Stimulated activated memory B cell treated with anti-CD40 and anti-IgM and Interleukin-4, amounts not matched to agents 10 μg/mL and 1 μg/mL and 100 μg/mL, for 72 hours (primary cell): ENCODE data around the gene HOXA10.

Experiments used
- ATAC-seq: fragments of 150-1000 bp; cut with Tn5 transposase; 2 replicates; pipeline ENCODE4 v1.10.0; 2021
- H3K27ac Mint-ChIP-seq: one replicate; pipeline ENCODE4 v1.8.0; 2022; ENCODE audit warnings: mild to moderate bottlenecking, mixed read lengths
- H3K27me3 Mint-ChIP-seq: one replicate; pipeline ENCODE4 v1.8.0; 2022; ENCODE audit warnings: mixed read lengths
- H3K36me3 Mint-ChIP-seq: one replicate; pipeline ENCODE4 v1.8.0; 2022; ENCODE audit warnings: mixed read lengths
- H3K4me1 Mint-ChIP-seq: one replicate; pipeline ENCODE4 v1.8.0; 2022; ENCODE audit warnings: mixed read lengths
- H3K4me3 Mint-ChIP-seq: one replicate; pipeline ENCODE4 v1.8.0; 2022; ENCODE audit warnings: mild to moderate bottlenecking, moderate library complexity, mixed read lengths
- H3K9me3 Mint-ChIP-seq: one replicate; pipeline ENCODE4 v1.8.0; 2022; ENCODE audit warnings: mixed read lengths

HOXA10 gene

DNA sequence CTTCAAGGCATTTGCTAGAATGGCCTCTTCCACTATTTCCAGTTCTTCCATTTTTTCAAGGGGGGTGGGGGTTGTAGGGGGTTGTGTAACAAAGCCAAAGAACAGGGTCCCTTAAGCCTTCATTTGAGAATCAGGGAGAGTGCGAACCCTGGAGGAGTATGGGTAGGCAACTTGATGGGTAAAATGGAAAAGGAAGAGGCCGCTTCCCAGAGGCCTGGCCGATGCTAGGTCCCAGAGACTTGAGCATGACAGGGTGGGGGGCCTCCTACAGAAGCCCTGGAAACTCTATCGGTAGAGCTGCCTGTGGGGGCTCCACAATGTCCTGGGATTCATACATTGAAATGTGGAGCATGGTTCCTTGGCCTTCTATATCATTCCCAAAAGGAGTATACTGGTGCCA lies 34.9 kb upstream of the HOXA10 start:
- no peaks in the 10 kb centered on the region for H3K9me3 Mint-ChIP-seq
- H3K36me3 Mint-ChIP-seq = no peaks in the 10 kb centered on the region
- ATAC-seq = no peak
- no peak overlapping the region for H3K4me3 Mint-ChIP-seq
- H3K4me1 Mint-ChIP-seq = peaks cover 31% of the 10 kb centered on the region
- H3K27ac Mint-ChIP-seq = no peak overlapping the region
- H3K27me3 Mint-ChIP-seq = peaks cover 99% of the 10 kb centered on the region

DNA sequence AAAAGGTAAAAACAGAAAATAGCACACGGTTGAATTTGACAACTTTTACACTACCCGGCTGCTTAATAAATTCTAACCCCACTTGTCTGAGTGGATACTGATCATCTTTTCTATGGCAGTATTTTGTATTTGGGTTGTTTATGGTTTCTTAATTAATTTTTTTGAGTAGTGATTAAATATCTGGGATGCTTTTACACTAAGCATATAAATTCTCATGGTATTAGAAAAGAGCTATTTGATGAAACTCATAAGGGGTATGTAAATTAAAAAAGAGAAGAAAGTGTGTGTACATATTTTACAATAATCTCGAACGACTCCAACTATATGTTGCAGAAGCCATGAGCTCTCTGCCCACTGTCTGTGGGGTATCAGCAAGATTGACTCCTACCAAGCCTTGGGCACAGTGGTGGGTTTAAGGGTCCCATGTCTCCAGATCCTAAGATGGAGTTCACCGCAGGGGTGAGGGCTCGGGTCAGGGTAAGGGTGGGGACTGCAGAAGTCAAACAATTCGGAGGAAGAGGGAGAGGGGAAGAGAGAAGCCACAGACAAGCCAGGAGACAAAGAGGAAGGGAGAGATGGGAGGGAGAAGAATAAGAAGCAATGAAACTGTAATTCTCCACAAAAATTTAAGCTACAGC lies 33.3 kb upstream of the HOXA10 start:
- Mint-ChIP-seq H3K27ac (no peak overlapping the region), H3K27me3 (peaks cover 100% of the 10 kb centered on the region), H3K4me3 (no peak overlapping the region), H3K9me3 (no peaks in the 10 kb centered on the region), H3K4me1 (peaks cover 19% of the 10 kb centered on the region), H3K36me3 (no peaks in the 10 kb centered on the region)
- no peak for ATAC-seq

GRCh38 chr7:27205325-27206280 lies 31.5 kb upstream of the HOXA10 start:
- H3K36me3 Mint-ChIP-seq = no peaks in the 10 kb centered on the region
- ATAC-seq = no peak
- H3K4me1 Mint-ChIP-seq = peaks cover 32% of the 10 kb centered on the region
- no peak overlapping the region for H3K27ac Mint-ChIP-seq
- H3K9me3 Mint-ChIP-seq = no peaks in the 10 kb centered on the region
- H3K4me3 Mint-ChIP-seq = no peak overlapping the region
- peaks cover 100% of the 10 kb centered on the region for H3K27me3 Mint-ChIP-seq

GRCh38 chr7:27204851-27205322 lies 30.8 kb upstream of the HOXA10 start:
- peaks cover 32% of the 10 kb centered on the region for H3K4me1 Mint-ChIP-seq
- H3K27ac Mint-ChIP-seq = no peak overlapping the region
- no peak for ATAC-seq
- no peaks in the 10 kb centered on the region for H3K36me3 Mint-ChIP-seq
- H3K4me3 Mint-ChIP-seq = no peak overlapping the region
- H3K27me3 Mint-ChIP-seq = peaks cover 100% of the 10 kb centered on the region
- no peaks in the 10 kb centered on the region for H3K9me3 Mint-ChIP-seq

GRCh38 chr7:27203964-27204594 lies 30.0 kb upstream of the HOXA10 start:
- Mint-ChIP-seq H3K4me3 (no peak overlapping the region), H3K4me1 (peaks cover 35% of the 10 kb centered on the region), H3K27me3 (peaks cover 99% of the 10 kb centered on the region), H3K9me3 (no peaks in the 10 kb centered on the region), H3K27ac (no peak overlapping the region), H3K36me3 (no peaks in the 10 kb centered on the region)
- no peak for ATAC-seq

DNA sequence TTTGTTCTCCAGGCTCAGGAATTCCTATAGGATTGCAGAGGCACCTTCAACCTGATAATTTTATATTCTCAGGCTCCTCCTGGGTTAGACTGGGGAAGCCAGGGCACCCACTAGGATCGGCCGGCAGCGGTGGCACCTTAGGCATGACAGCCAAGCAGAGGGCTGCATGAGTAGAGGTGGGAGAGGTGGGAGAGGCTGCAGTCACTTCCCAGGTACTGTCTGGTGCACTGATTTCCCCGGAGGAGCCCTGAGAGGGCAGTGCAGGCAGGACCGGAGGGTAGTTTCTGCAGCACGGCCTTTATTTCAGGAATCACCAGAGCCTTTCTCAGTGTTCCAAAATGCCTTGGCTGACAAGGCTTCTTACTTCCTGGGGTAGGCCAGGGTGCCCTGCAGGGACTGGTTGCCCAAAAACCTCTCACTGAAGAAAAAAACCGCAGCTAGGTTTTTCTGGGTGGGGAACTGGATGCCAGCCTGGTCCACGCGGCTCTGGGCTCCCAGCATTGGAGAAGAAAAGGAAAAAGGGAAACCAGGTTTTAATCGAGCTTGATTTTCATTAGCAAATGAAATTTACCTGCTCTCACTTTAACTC lies 29.3 kb upstream of the HOXA10 start:
- Mint-ChIP-seq H3K9me3 (no peaks in the 10 kb centered on the region), H3K36me3 (no peaks in the 10 kb centered on the region), H3K4me3 (no peak overlapping the region), H3K27ac (no peak overlapping the region), H3K27me3 (peaks cover 99% of the 10 kb centered on the region), H3K4me1 (peaks cover 41% of the 10 kb centered on the region)
- ATAC-seq = no peak

DNA sequence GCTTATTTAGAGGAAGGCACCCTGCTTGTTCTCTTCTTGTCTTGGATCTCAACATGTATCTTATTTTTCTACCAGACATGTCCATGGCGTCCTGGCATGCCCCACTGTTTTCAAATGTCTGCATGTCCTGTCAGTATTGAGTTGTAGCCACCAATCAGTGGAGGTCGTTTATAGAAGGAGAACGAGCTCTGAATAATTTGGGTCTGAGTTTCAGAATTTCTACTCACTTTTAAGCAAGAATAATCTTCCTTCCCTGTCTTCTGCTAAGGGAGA lies 28.7 kb upstream of the HOXA10 start:
- Mint-ChIP-seq H3K27ac (no peak overlapping the region), H3K9me3 (no peaks in the 10 kb centered on the region), H3K4me3 (no peak overlapping the region), H3K4me1 (peaks cover 43% of the 10 kb centered on the region), H3K36me3 (no peaks in the 10 kb centered on the region), H3K27me3 (peaks cover 99% of the 10 kb centered on the region)
- no peak for ATAC-seq

DNA sequence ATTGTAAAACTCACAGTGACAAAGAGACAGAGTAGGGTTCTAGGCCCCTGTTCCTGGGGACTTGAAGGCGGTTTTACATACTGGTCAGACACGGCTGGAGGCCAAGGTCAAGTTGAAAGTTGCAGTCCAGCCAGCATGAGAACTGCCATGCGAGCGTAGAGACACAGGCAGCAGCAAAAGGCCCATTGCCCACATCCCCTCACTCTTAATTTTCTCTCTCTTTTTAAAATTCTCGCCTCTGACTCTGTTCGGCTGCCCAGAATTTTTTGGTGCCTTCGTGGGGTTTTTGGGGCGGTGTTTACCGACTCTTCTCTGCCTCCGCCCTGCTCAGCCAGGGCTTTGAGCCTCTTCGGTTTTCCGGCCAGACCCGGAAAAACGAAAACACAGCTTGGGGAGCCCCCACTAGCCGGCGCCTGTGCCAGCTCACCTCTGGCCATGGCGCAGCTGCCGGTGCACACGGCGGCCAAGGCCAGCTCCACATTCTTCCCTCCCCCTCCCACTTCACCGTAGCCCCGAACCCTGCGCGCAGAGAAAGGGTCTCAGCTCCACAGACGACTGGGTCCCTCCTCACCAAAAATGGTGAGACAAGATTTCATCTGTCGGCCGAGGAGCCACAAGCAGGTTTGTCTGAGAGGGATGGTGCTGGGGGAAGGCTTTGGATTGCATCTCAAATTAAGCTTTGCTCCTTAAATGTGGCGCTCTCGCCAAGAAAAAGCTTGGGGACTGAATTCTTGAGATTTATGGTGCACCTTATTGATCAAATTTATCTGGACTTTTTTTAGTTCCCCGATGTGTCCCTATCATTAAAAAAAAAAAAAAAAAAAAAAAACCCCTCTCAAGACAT lies 28.1 kb upstream of the HOXA10 start:
- peaks cover 99% of the 10 kb centered on the region for H3K27me3 Mint-ChIP-seq
- no peak for ATAC-seq
- no peak overlapping the region for H3K4me3 Mint-ChIP-seq
- no peaks in the 10 kb centered on the region for H3K9me3 Mint-ChIP-seq
- peaks cover 43% of the 10 kb centered on the region for H3K4me1 Mint-ChIP-seq
- H3K27ac Mint-ChIP-seq = no peak overlapping the region
- H3K36me3 Mint-ChIP-seq = no peaks in the 10 kb centered on the region

- H3K9me3 Mint-ChIP-seq = no peaks in the 10 kb centered on the region
- no peaks in the 10 kb centered on the region for H3K36me3 Mint-ChIP-seq
- H3K27ac Mint-ChIP-seq = no peak overlapping the region
- H3K4me3 Mint-ChIP-seq = peak overlapping the region; percentile 25
- H3K4me1 Mint-ChIP-seq = peaks cover 43% of the 10 kb centered on the region
- ATAC-seq = no peak
- H3K27me3 Mint-ChIP-seq = peaks cover 94% of the 10 kb centered on the region
Measured at GRCh38 chr7:27201580-27202017, 27.5 kb upstream of the HOXA10 start.

- Mint-ChIP-seq H3K27ac (no peak overlapping the region), H3K9me3 (no peaks in the 10 kb centered on the region), H3K36me3 (no peaks in the 10 kb centered on the region), H3K4me3 (peak overlapping the region; percentile 67), H3K27me3 (peaks cover 88% of the 10 kb centered on the region), H3K4me1 (peaks cover 41% of the 10 kb centered on the region)
- ATAC-seq = no peak
Measured at GRCh38 chr7:27200761-27201579, 26.9 kb upstream of the HOXA10 start.

DNA sequence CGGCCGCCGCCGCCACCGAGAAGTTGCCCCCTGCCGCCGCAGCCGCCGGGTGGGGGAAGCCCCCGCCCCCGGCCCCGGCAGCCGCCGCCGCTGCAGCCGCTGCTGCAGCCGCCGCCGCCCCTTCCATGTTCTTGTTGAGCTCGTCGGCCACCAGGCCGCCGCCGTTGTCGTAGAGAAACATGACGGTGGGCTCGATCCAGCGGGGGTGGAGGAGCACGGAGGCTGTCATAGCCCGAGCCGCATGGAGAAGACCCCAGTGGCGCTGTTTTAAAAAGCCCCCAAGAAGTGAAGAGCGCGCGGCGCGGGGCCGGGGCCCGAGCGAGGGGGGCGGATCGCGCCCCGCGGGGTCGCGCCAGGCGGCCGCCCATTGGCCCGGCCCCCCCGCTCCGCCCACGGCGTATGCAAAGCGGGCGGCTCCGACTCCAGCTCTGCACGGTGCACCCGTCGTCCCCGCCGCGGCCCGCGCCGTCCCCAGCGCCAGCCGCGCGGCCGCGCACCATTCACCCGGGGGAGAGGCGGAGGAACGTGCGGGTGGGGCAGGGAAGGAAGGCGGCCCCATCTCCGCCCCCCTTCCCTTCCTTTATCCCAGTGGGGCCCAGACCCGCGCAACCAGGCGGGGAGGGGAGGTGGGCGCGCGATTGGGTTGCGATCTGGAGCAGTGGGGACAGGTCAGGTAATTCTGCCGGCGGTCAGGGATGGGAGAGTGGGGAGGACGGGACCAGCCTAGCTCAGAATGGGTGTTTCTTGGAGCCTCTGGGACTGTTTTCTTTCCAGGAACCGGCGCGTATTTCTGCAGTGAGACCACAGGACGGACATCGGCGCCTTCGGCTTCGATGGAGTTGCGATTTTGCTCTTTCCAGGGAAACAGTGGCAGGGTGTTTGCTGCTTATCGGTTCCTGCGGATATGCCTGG lies 26.0 kb upstream of the HOXA10 start, which contains the start of gene HOXA13:
Gene HOXA13 (minus strand): TSS at position 243 of the 912 bp plus-strand sequence. CDS start 14 bp downstream, at position 229.
- ATAC-seq = peak; percentile 58

GRCh38 chr7:27198871-27199801 lies 25.0 kb upstream of the HOXA10 start:
- no peaks in the 10 kb centered on the region for H3K36me3 Mint-ChIP-seq

More for the DNA sequence above, 26.0 kb upstream of the HOXA10 start, which contains the start of gene HOXA13:
- H3K4me1 Mint-ChIP-seq = peaks cover 36% of the 10 kb centered on the region
- no peaks in the 10 kb centered on the region for H3K36me3 Mint-ChIP-seq
- H3K27ac Mint-ChIP-seq = no peak within 1 kb of the TSS
- H3K9me3 Mint-ChIP-seq = no peaks in the 10 kb centered on the region
- H3K4me3 Mint-ChIP-seq = peak within 1 kb of the TSS; percentile 83
- H3K27me3 Mint-ChIP-seq = peaks cover 79% of the 10 kb centered on the region

More at GRCh38 chr7:27198871-27199801, 25.0 kb upstream of the HOXA10 start:
- Mint-ChIP-seq H3K4me3 (peak overlapping the region; percentile 60), H3K4me1 (peaks cover 36% of the 10 kb centered on the region), H3K27me3 (peaks cover 77% of the 10 kb centered on the region), H3K9me3 (no peaks in the 10 kb centered on the region), H3K27ac (no peak overlapping the region)
- ATAC-seq = no peak
